Activated CD8-positive, alpha-beta memory T cell treated with anti-CD3 and anti-CD28 coated beads for 1 hour (primary cell): Measurements from ENCODE around the gene PRSS27.
"Not testable (repeated sequence)": the region's sequence is repeated elsewhere in the genome, so short reads cannot be mapped to it uniquely, and the experiment has no call there.

Experiments used
- DNase-seq, 2 donors: peaks; one replicate each; pipeline ENCODE4 v3.0.0-alpha.2; 2020; ENCODE audit warnings: low read depth in 1 of 2; ENCODE audit errors: extremely low read depth in 1 of 2

Gene PRSS27

GRCh38 chr16:2698965-2699750 is 20.9 kb downstream of the PRSS27 start:
- no peak for DNase-seq

- no peak for DNase-seq
These were observed 21.7 kb downstream of the PRSS27 start for GRCh38 chr16:2698103-2698870.

GRCh38 chr16:2697401-2697948 is 22.5 kb downstream of the PRSS27 start:
- DNase-seq, result no peak

GRCh38 chr16:2696601-2697250 is 23.3 kb downstream of the PRSS27 start:
- DNase-seq, result not testable (repeated sequence)

GRCh38 chr16:2692948-2693651 is 26.9 kb downstream of the PRSS27 start:
- no peak for DNase-seq

GRCh38 chr16:2692251-2692947 is 27.6 kb downstream of the PRSS27 start:
- DNase-seq, result no peak

GRCh38 chr16:2691491-2692248 is 28.4 kb downstream of the PRSS27 start:
- DNase-seq, result no peak

- no peak for DNase-seq
These were observed 29.2 kb downstream of the PRSS27 start for GRCh38 chr16:2690852-2691251.

GRCh38 chr16:2689968-2690801 is 29.8 kb downstream of the PRSS27 start:
- DNase-seq, result no peak

- DNase-seq, result not testable (repeated sequence)
These were observed 30.6 kb downstream of the PRSS27 start for GRCh38 chr16:2689422-2689821.

GRCh38 chr16:2687531-2688308 is 32.3 kb downstream of the PRSS27 start:
- DNase-seq, result no peak

GRCh38 chr16:2686912-2687507 is 33.0 kb downstream of the PRSS27 start:
- peak in 1 of 2 donors; percentile 11 for DNase-seq

- DNase-seq, result not testable (repeated sequence)
These were observed 33.9 kb downstream of the PRSS27 start for GRCh38 chr16:2686075-2686474.

GRCh38 chr16:2683041-2683440 is 37.0 kb downstream of the PRSS27 start:
- not testable (repeated sequence) for DNase-seq

GRCh38 chr16:2682209-2683021 is 37.6 kb downstream of the PRSS27 start, which contains the start of gene KCTD5:
KCTD5 (plus strand) TSS chr16:2682523; CDS start chr16:2682549, 26 bp downstream.
- DNase-seq, result peak; percentile 88 to 93

- not testable (repeated sequence) for DNase-seq
These were observed 39.7 kb downstream of the PRSS27 start for GRCh38 chr16:2680360-2680759.
